K562 (cell line): Measurements from ENCODE around the gene RGPD8. TPM values are rescaled to one million over a fixed set of nuclear protein-coding genes. Genes with fewer than 3 reads are reported as not detected.
A peak's percentile ranks its signal among the peaks of the same experiment; 100 is the strongest.

ENCODE experiments used
- CBX8 ChIP-seq: fragments of 200-600 bp; sonication (generic); IDR thresholded peaks from 2 replicates; pipeline ENCODE4 v1.6.1; 2012; ENCODE audit warnings: borderline replicate concordance, mixed run types, low read depth, mild to moderate bottlenecking, moderate library complexity, mixed read lengths, low read length, control low read depth, inconsistent platforms; ENCODE audit not compliant: poor library complexity, severe bottlenecking; ENCODE audit errors: extremely low read depth
- ESRRA ChIP-seq: fragments of 450-650 bp; IDR thresholded peaks from 2 replicates; pipeline ENCODE4 v1.6.1; 2014; ENCODE audit warnings: low read depth, mild to moderate bottlenecking, moderate library complexity, borderline replicate concordance
- FOXK2 ChIP-seq, 2 experiments: fragments of 450-650 bp; IDR thresholded peaks in 1 of 2; conservative IDR thresholded peaks in 1 of 2; 2 replicates each; pipeline ENCODE4 v1.6.1; 2016; ENCODE audit warnings: low read depth in 2 of 2, mild to moderate bottlenecking in 1 of 2
- ID3 ChIP-seq, 2 experiments: fragments of 250-450 bp in 1 of 2; fragments of 450-650 bp in 1 of 2; sonication (Bioruptor Pico) in 1 of 2; IDR thresholded peaks; 2 replicates each; pipeline versions ENCODE4 v1.6.1 to v1.8.0; 2016 to 2021; ENCODE audit warnings: mild to moderate bottlenecking in 2 of 2, moderate library complexity in 2 of 2, missing compliant biosample characterization in 1 of 2, missing genetic modification characterization in 1 of 2
- KDM5B ChIP-seq: fragments of 200-600 bp; sonication (generic); IDR thresholded peaks from 2 replicates; pipeline ENCODE4 v1.6.1; 2012; ENCODE audit warnings: low read depth, mild to moderate bottlenecking, moderate library complexity, low read length, control low read depth, inconsistent platforms; ENCODE audit not compliant: insufficient replicate concordance
- KLF13 ChIP-seq: fragments of 450-650 bp; IDR thresholded peaks from 2 replicates; pipeline ENCODE4 v1.6.1; 2016; ENCODE audit warnings: missing genetic modification characterization, low read depth, mild to moderate bottlenecking, missing compliant biosample characterization, moderate library complexity, borderline replicate concordance
- KLF6 ChIP-seq: fragments of 250-450 bp; sonication (Bioruptor Pico); IDR thresholded peaks from 2 replicates; pipeline ENCODE4 v1.4.0; 2020; ENCODE audit warnings: mild to moderate bottlenecking, moderate library complexity, borderline replicate concordance
- MEIS2 ChIP-seq: fragments of 450-650 bp; IDR thresholded peaks from 2 replicates; pipeline ENCODE4 v1.6.1; 2014; ENCODE audit warnings: mild to moderate bottlenecking; ENCODE audit not compliant: partially characterized antibody
- SMARCE1 ChIP-seq: fragments of 450-650 bp; IDR thresholded peaks from 2 replicates; pipeline ENCODE4 v1.7.1; 2016; ENCODE audit warnings: mild to moderate bottlenecking
- ZNF3 ChIP-seq: fragments of 250-450 bp; sonication (Bioruptor Pico); IDR thresholded peaks from 2 replicates; pipeline ENCODE4 v1.5.0; 2021; ENCODE audit warnings: mild to moderate bottlenecking, moderate library complexity
- ZNF316 ChIP-seq: fragments of 450-650 bp; IDR thresholded peaks from 2 replicates; pipeline ENCODE4 v1.6.1; 2016
- ZNF407 ChIP-seq: fragments of 450-650 bp; IDR thresholded peaks from 2 replicates; pipeline ENCODE4 v1.6.1; 2016; ENCODE audit warnings: low read depth
- ZNF707 ChIP-seq: fragments of 250-450 bp; sonication (Bioruptor Pico); conservative IDR thresholded peaks from 2 replicates; pipeline ENCODE4 v1.8.0; 2022; ENCODE audit warnings: inconsistent platforms, mild to moderate bottlenecking, moderate library complexity
- polyA plus RNA-seq, 8 experiments: library from polyadenylated mRNA; depleted of rRNA in 4 of 8; stranded (reverse) in 5 of 8; unstranded in 3 of 8; fragments of >200 nt; fragmentation: Nextera tagmentation in 2 of 8; fragmentation: Illumina TruSeq in 1 of 8; extraction: Ambion mirVana in 2 of 8; extraction: Trizol in 1 of 8; gene quantifications; 2 replicates each; pipeline versions ENCODE4 v1.2.1 to v1.2.3, GENCODE V29; 2011 to 2014; ENCODE audit warnings: inconsistent platforms in 1 of 8, missing spikeins in 1 of 8
- total RNA-seq, 7 experiments: library from RNA; depleted of rRNA in 6 of 7; stranded (reverse); fragments of >200 nt in 6 of 7; fragmentation: Illumina TruSeq in 2 of 7; extraction: Trizol in 2 of 7; gene quantifications; 2 replicates each; pipeline versions ENCODE4 v1.2.1 to v1.2.3, GENCODE V29; 2011 to 2021; ENCODE audit warnings: low replicate concordance in 1 of 7
- TF ChIP-seq, protein P1 (sequence below): fragments of 200-800 bp; sonication (Bioruptor generic); IDR thresholded peaks from 2 replicates; pipeline ENCODE4 v1.6.1; 2017; ENCODE audit warnings: missing genetic modification characterization, missing compliant biosample characterization
- TF ChIP-seq, protein P2 (sequence below): fragments of 250-450 bp; sonication (Bioruptor Pico); IDR thresholded peaks from 2 replicates; pipeline ENCODE4 v1.5.0; 2021

Gene RGPD8
- total and polyA plus RNA-seq, 9 of the 15 experiments (the other 6 are each of a cell fraction or from before 2014, with no cell fraction given), result 0.03 to 0.47 (median 0.12) TPM; not detected in 1

DNA sequence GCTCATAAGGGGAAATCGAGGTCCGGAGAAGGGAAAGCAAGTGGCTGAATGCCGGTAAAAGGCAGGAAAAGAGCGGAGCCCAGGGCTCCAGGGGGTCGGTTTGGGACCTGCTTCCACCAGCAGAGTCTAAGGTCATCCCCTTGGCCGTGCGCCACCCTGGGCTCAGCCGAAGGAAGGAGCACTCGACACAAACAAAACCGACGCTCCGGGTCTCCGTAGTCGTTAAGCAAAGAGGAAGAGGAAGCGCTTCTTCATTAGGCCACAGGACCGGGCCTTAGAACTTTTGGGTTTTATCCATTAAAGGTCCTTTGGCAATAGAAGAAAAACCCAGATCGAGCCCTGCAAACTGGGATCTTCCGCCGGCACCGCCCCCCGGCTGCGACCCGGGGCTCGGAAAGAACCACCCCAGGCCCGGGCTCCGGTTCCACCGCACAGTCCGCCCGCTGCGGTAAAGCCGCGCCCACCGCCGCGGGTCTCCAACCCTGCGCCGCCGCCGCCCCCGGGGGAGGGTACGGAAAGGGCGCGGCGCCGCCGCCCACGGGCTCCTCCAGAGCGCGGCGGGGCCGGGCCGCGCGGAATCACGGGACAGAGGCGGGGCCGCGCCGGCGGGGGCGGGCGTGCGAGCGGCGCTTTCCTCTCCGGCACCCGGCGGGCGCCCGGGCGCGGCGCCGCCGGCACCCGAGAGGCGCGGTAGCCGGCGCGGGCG lies 48.2 kb upstream of the RGPD8 start, which contains the start of gene TTL (continued):
- TF ChIP-seq ZNF407 (peak; percentile 83), KLF13 (tag) (peak; percentile 80), ZNF3 (CRISPR knock-in tag) (no peak), KDM5B (peak; percentile 52), ID3 (CRISPR knock-in tag; IDR thresholded peaks at IDR 0.05) (no peak), ID3 (tag; IDR thresholded peaks at IDR 0.05) (no peak), MEIS2 (no peak), ESRRA (peak; percentile 34; the same call in 1 of the 2 replicates), FOXK2 (conservative IDR thresholded peaks at IDR 0.05 in 1 of 2, IDR thresholded peaks at IDR 0.05 in 1 of 2; ENCODE audit: low read depth in 2 of 2) (no peak), KLF6 (CRISPR knock-in tag) (0 out of 2 replicates have a peak, but pooled peaks have one; percentile 16), ZNF316 (no peak), CBX8 (no peak), ZNF707 (no peak), SMARCE1 (no peak)
- TF ChIP-seq, protein P1, sequence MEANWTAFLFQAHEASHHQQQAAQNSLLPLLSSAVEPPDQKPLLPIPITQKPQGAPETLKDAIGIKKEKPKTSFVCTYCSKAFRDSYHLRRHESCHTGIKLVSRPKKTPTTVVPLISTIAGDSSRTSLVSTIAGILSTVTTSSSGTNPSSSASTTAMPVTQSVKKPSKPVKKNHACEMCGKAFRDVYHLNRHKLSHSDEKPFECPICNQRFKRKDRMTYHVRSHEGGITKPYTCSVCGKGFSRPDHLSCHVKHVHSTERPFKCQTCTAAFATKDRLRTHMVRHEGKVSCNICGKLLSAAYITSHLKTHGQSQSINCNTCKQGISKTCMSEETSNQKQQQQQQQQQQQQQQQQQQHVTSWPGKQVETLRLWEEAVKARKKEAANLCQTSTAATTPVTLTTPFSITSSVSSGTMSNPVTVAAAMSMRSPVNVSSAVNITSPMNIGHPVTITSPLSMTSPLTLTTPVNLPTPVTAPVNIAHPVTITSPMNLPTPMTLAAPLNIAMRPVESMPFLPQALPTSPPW (CRISPR knock-in tag), result peak; percentile 87
- TF ChIP-seq, protein P2, sequence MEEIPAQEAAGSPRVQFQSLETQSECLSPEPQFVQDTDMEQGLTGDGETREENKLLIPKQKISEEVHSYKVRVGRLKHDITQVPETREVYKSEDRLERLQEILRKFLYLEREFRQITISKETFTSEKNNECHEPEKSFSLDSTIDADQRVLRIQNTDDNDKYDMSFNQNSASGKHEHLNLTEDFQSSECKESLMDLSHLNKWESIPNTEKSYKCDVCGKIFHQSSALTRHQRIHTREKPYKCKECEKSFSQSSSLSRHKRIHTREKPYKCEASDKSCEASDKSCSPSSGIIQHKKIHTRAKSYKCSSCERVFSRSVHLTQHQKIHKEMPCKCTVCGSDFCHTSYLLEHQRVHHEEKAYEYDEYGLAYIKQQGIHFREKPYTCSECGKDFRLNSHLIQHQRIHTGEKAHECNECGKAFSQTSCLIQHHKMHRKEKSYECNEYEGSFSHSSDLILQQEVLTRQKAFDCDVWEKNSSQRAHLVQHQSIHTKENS (CRISPR knock-in tag), result no peak
